HCT116 (cell line): ENCODE measurements around the gene ZNF607. TPM values are rescaled to one million over a fixed set of nuclear protein-coding genes. Genes with fewer than 3 reads are reported as not detected.

Experiments used
- ATAC-seq: fragments of 200-7000 bp; cut with Tn5 transposase; 2 replicates; pipeline ENCODE4 v1.9.1; 2020; ENCODE audit warnings: mild to moderate bottlenecking, moderate library complexity
- BruUV-seq: library from RNA; stranded (reverse); fragments of 400-500 nt; replicated peaks from 2 replicates; lab custom pipeline; 2021; lab: Mats Ljungman, UMichigan
- CTCF ChIA-PET: fragments of 300-600 bp; sonication (Branson Sonifier 250); formaldehyde crosslinking; loops from one replicate; lab custom pipeline; 2021; ENCODE audit warnings: antibody characterized with exemption; lab: Charles Lee
- POLR2A ChIA-PET: fragments of 300-600, 350-600 bp; sonication (Branson Sonifier 250); formaldehyde crosslinking; loops from one replicate; lab custom pipeline; 2021; ENCODE audit warnings: antibody characterized with exemption; lab: Charles Lee
- RAD21 ChIA-PET, 2 experiments: fragments of 300-600 bp; sonication (Branson Sonifier 250); formaldehyde crosslinking; loops; one replicate each; lab custom pipeline; 2023; ENCODE audit warnings: low total read pairs in 2 of 2; ENCODE audit not compliant: uncharacterized antibody in 2 of 2, unreplicated experiment in 2 of 2, low non-redundant PET in 1 of 2; lab: Charles Lee
- DNase-seq: peaks from one replicate; pipeline ENCODE4 v3.0.0-alpha.2; 2010; ENCODE audit warnings: low read depth, low spot score
- H2AFZ ChIP-seq: fragments of 200-600 bp; shearing (Covaris generic), sonication (generic); 2 replicates; pipeline ENCODE4 v1.6.1; 2017; ENCODE audit warnings: low read depth, mixed run types, mixed read lengths, antibody characterized with exemption, low read length; ENCODE audit not compliant: poor library complexity, severe bottlenecking
- H3K27ac ChIP-seq: 2 replicates; pipeline ENCODE4 v1.5.1; 2012; ENCODE audit warnings: low read depth, low read length
- H3K27me3 ChIP-seq: fragments of 200-600 bp; sonication (generic); 2 replicates; pipeline ENCODE4 v1.6.1; 2016; ENCODE audit warnings: mixed run types, low read length, mixed read lengths; ENCODE audit not compliant: insufficient read depth
- H3K36me3 ChIP-seq, 2 experiments: fragments of 200-500 bp in 1 of 2; fragments of 200-600 bp in 1 of 2; sonication (Bioruptor generic) in 1 of 2; sonication (generic) in 1 of 2; 2 replicates each; pipeline versions ENCODE4 v1.5.1 to v1.6.1; 2014 to 2016; ENCODE audit warnings: low read length in 2 of 2, inconsistent platforms in 1 of 2, mixed read lengths in 1 of 2, mixed run types in 1 of 2; ENCODE audit not compliant: insufficient read depth in 2 of 2, control insufficient read depth in 1 of 2
- H3K4me1 ChIP-seq, 2 experiments: fragments of 200-600 bp in 1 of 2; sonication (generic) in 1 of 2; 2 replicates each; pipeline versions ENCODE4 v1.5.1 to v1.6.1; 2012 to 2017; ENCODE audit warnings: low read length in 2 of 2, inconsistent platforms in 1 of 2, mild to moderate bottlenecking in 1 of 2, mixed read lengths in 1 of 2, mixed run types in 1 of 2, moderate library complexity in 1 of 2; ENCODE audit not compliant: insufficient read depth in 2 of 2, control insufficient read depth in 1 of 2
- H3K4me2 ChIP-seq: fragments of 200-600 bp; sonication (generic); 2 replicates; pipeline ENCODE4 v1.6.1; 2017; ENCODE audit warnings: mixed run types, low read length, mixed read lengths
- H3K4me3 ChIP-seq, 2 experiments: fragments of 200-600 bp in 1 of 2; sonication (generic) in 1 of 2; replicated peaks in 1 of 2; 2 replicates each; pipeline ENCODE4 v1.5.1; 2011 to 2016; ENCODE audit warnings: low read length in 2 of 2, control low read depth in 1 of 2, low read depth in 1 of 2, mild to moderate bottlenecking in 1 of 2, mixed read lengths in 1 of 2, mixed run types in 1 of 2
- H3K79me2 ChIP-seq: fragments of 200-600 bp; sonication (generic); 2 replicates; pipeline ENCODE4 v1.6.1; 2017; ENCODE audit warnings: mild to moderate bottlenecking, mixed run types, low read length, moderate library complexity, mixed read lengths; ENCODE audit not compliant: insufficient read depth
- H3K9ac ChIP-seq: fragments of 200-600 bp; sonication (generic); 2 replicates; pipeline ENCODE4 v1.6.1; 2016; ENCODE audit warnings: low read length, mixed read lengths
- H3K9me2 ChIP-seq: fragments of 200-600 bp; sonication (generic), shearing (Covaris generic); 2 replicates; pipeline ENCODE4 v1.6.1; 2017; ENCODE audit warnings: mixed run types, mild to moderate bottlenecking, moderate library complexity; ENCODE audit not compliant: insufficient read depth
- H3K9me3 ChIP-seq, 2 experiments: fragments of 200-500 bp in 1 of 2; fragments of 200-600 bp in 1 of 2; sonication (Bioruptor generic) in 1 of 2; sonication (generic) in 1 of 2; 2 replicates each; pipeline ENCODE4 v1.6.1; 2014 to 2017; ENCODE audit warnings: low read length in 2 of 2, mixed read lengths in 2 of 2, inconsistent platforms in 1 of 2, low read depth in 1 of 2, mild to moderate bottlenecking in 1 of 2, mixed run types in 1 of 2, moderate library complexity in 1 of 2; ENCODE audit not compliant: control insufficient read depth in 1 of 2, insufficient read depth in 1 of 2
- H4K20me1 ChIP-seq: fragments of 200-600 bp; sonication (generic), shearing (Covaris generic); 2 replicates; pipeline ENCODE4 v1.6.1; 2017; ENCODE audit warnings: mixed run types, mild to moderate bottlenecking, moderate library complexity; ENCODE audit not compliant: insufficient read depth
- CBX3 ChIP-seq: IDR thresholded peaks from 2 replicates; pipeline ENCODE4 v1.6.1; 2012; ENCODE audit warnings: low read depth
- CEBPB ChIP-seq: IDR thresholded peaks from 2 replicates; pipeline ENCODE4 v1.6.1; 2012; ENCODE audit warnings: low read depth
- CTCF ChIP-seq, 3 experiments: fragments of 200-600 bp in 1 of 3; sonication (generic) in 1 of 3; IDR thresholded peaks in 2 of 3; conservative IDR thresholded peaks in 1 of 3; 2 replicates each; pipeline ENCODE4 v1.5.1; 2012 to 2017; ENCODE audit warnings: low read depth in 2 of 3, low read length in 2 of 3, antibody characterized with exemption in 1 of 3, borderline replicate concordance in 1 of 3, control low read depth in 1 of 3, mild to moderate bottlenecking in 1 of 3, mixed read lengths in 1 of 3, mixed run types in 1 of 3, moderate library complexity in 1 of 3; ENCODE audit not compliant: insufficient read depth in 1 of 3
- ELF1 ChIP-seq: IDR thresholded peaks from 2 replicates; pipeline ENCODE4 v1.6.1; 2012; ENCODE audit warnings: low read depth, borderline replicate concordance
- JUND ChIP-seq: IDR thresholded peaks from 2 replicates; pipeline ENCODE4 v1.6.1; 2012
- REST ChIP-seq: IDR thresholded peaks from 2 replicates; pipeline ENCODE4 v1.6.1; 2012; ENCODE audit warnings: low read depth
- SP1 ChIP-seq: IDR thresholded peaks from 2 replicates; pipeline ENCODE4 v1.6.1; 2012; ENCODE audit warnings: low read depth
- YY1 ChIP-seq: IDR thresholded peaks from 2 replicates; pipeline ENCODE4 v1.6.1; 2011; ENCODE audit warnings: low read length, low read depth, moderate library complexity, mild to moderate bottlenecking; ENCODE audit not compliant: insufficient replicate concordance; ENCODE audit errors: extremely low read depth
- ZNF274 ChIP-seq: fragments of 200-500 bp; sonication (Bioruptor generic); IDR thresholded peaks from 2 replicates; pipeline ENCODE4 v1.6.1; 2014; ENCODE audit warnings: mild to moderate bottlenecking, low read depth, low read length, inconsistent platforms
- intact Hi-C: fragments of 100-400 bp; cut with micrococcal nuclease; formaldehyde crosslinking; loops from 2 replicates; pipeline ENCODE4 v1.10.0; 2022
- total RNA-seq: library from RNA; stranded (reverse); gene quantifications from one replicate; pipeline ENCODE4 v1.2.1, GENCODE V29; 2021; ENCODE audit not compliant: unreplicated experiment

The ZNF607 gene
- total RNA-seq, 1 experiment from 2014 or later: 7.1 TPM

- ChIA-PET CTCF (no interaction called here), RAD21 (no interaction called here), POLR2A (no interaction called here)
- Histone ChIP-seq H3K27me3 (no peaks in the 10 kb centered on the region), H3K4me3 (no peak overlapping the region), H3K9ac (no peak overlapping the region), H2AFZ (no peak overlapping the region), H3K79me2 (peaks cover 7% of the 10 kb centered on the region; the same call in 1 of the 2 replicates), H3K36me3 (no peaks in the 10 kb centered on the region), H3K4me1 (peaks cover 4 to 11% of the 10 kb centered on the region in 2 experiments; a peak in 1 of 4 replicates), H3K27ac (no peak overlapping the region), H3K9me3 (peaks cover 3% of the 10 kb centered on the region in 2 experiments; a peak in 2 of 4 replicates), H3K4me2 (no peak overlapping the region), H4K20me1 (no peaks in the 10 kb centered on the region), H3K9me2 (no peaks in the 10 kb centered on the region)
- no peak for ATAC-seq
- no TSS peak for BruUV-seq
- DNase-seq: no peak
- intact Hi-C loops: loop anchor here (5.0 kb wide), 1 partner anchor 61 kb away; the partner anchor contains the start of gene ZNF573
- TF ChIP-seq SP1 (no peak), REST (no peak), ZNF274 (no peak), JUND (no peak), CEBPB (no peak), YY1 (no peak), CTCF (IDR thresholded peaks at IDR 0.05 in 2 of 3, conservative IDR thresholded peaks at IDR 0.05 in 1 of 3; ENCODE audit: borderline replicate concordance in 1 of 3, insufficient read depth in 1 of 3, low read depth in 2 of 3, low read length in 2 of 3) (no peak), ELF1 (no peak), CBX3 (no peak)
These were observed 3.4 kb downstream of the ZNF607 start for GRCh38 chr19:37716140-37716539.
